Liver (tissue), 3 donors: ENCODE results near the gene CDH13.

ENCODE experiments used
- CTCF ChIP-seq: fragments of 150-350 bp; IDR thresholded peaks from 2 replicates; pipeline ENCODE4 v1.5.1; 2017; ENCODE audit warnings: improper control_type of control experiment, low read depth, low read length; ENCODE audit not compliant: missing input control
- GABPA ChIP-seq, 2 donors: IDR thresholded peaks in 1 of 2; conservative IDR thresholded peaks in 1 of 2; 2 replicates each; pipeline ENCODE4 v1.6.1; 2016; ENCODE audit warnings: antibody characterized with exemption in 2 of 2, mild to moderate bottlenecking in 1 of 2, moderate library complexity in 1 of 2
- JUND ChIP-seq, 2 donors: IDR thresholded peaks; 2 replicates each; pipeline ENCODE4 v1.6.1; 2016; ENCODE audit warnings: antibody characterized with exemption in 2 of 2
- RAD21 ChIP-seq, 2 donors: IDR thresholded peaks; 2 replicates each; pipeline ENCODE4 v1.6.1; 2016; ENCODE audit warnings: antibody characterized with exemption in 2 of 2, mild to moderate bottlenecking in 2 of 2
- TF ChIP-seq, protein P1 (sequence below): IDR thresholded peaks from 2 replicates; pipeline ENCODE4 v1.6.1; 2016; ENCODE audit warnings: antibody characterized with exemption
- donor health status: healthy.
- donor health status: healthy.

DNA sequence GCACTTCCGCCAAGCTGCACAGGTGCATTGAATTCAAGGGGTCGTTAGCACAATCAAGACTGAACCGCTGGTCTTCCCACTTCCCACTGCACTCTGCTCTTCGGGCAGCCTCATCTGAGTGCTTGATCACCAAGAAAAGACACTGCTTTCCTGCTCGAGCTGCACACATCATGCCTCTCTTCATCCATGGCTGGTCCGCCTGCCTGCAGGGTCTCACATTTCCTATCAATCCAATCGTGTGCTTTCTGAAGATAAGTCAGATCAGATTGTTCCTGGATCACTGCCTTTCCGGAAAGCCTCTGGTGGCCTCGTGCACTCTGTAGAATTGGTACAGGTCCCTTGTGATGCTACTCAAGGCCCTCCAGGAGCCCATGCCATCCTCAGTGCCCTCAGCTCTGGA is 1150.2 kb downstream of the CDH13 start:
- TF ChIP-seq, protein P1, sequence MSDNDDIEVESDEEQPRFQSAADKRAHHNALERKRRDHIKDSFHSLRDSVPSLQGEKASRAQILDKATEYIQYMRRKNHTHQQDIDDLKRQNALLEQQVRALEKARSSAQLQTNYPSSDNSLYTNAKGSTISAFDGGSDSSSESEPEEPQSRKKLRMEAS, result no peak
- no peak for TF ChIP-seq CTCF
- no peak for TF ChIP-seq RAD21 (IDR thresholded peaks at IDR 0.05)
- no peak for TF ChIP-seq GABPA (IDR thresholded peaks at IDR 0.05 in 1 of 2, conservative IDR thresholded peaks at IDR 0.05 in 1 of 2)
- TF ChIP-seq JUND (IDR thresholded peaks at IDR 0.05), result no peak
